ENCODE measurements around the gene GID4.

The GID4 gene

DNA sequence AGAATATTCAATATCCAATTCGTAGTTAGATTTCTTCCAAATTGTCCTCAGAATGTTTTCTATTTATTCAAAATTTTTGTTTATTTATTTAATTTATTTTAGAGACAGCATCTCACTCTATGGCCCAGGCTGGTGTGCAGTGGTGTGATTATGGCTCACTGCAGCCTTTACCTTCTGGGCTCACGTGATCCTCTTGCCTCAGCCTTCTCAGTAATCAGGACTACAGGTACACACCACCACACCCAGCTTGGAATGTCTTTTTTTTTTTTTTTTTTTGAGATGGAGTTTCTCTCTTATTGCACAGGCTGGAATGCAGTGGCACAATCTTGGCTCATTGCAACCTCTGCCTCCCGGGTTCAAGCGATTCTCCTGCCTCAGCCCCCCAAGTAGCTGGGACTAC lies 45.0 kb downstream of the GID4 start:
- no peak overlapping the region for H3K4me3 ChIP-seq (ENCODE audit: low read length, poor library complexity, severe bottlenecking)
- no peak overlapping the region for H3K9ac ChIP-seq (ENCODE audit: low read depth, low read length, poor library complexity, severe bottlenecking)
- H3K9me3 ChIP-seq (ENCODE audit: insufficient read depth, low read depth, low read length) = no peaks in the 10 kb centered on the region
- H4K20me1 ChIP-seq (ENCODE audit: insufficient read depth, low read length, poor library complexity, severe bottlenecking) = no peaks in the 10 kb centered on the region
- H2AFZ ChIP-seq (ENCODE audit: low read length) = no peak overlapping the region
- no peak overlapping the region for H3K4me2 ChIP-seq (ENCODE audit: low read depth, low read length, poor library complexity, severe bottlenecking)
- H3K4me1 ChIP-seq (ENCODE audit: insufficient read depth, low read length, poor library complexity, severe bottlenecking) = peaks cover 9% of the 10 kb centered on the region
- no peaks in the 10 kb centered on the region for H3F3A ChIP-seq (ENCODE audit: low read depth)
- H3K36me3 ChIP-seq (ENCODE audit: insufficient read depth, low read length) = no peaks in the 10 kb centered on the region
- H3K27me3 ChIP-seq (ENCODE audit: insufficient read depth, low read length, poor library complexity, severe bottlenecking) = peaks cover 5% of the 10 kb centered on the region
- TF ChIP-seq, protein P1, sequence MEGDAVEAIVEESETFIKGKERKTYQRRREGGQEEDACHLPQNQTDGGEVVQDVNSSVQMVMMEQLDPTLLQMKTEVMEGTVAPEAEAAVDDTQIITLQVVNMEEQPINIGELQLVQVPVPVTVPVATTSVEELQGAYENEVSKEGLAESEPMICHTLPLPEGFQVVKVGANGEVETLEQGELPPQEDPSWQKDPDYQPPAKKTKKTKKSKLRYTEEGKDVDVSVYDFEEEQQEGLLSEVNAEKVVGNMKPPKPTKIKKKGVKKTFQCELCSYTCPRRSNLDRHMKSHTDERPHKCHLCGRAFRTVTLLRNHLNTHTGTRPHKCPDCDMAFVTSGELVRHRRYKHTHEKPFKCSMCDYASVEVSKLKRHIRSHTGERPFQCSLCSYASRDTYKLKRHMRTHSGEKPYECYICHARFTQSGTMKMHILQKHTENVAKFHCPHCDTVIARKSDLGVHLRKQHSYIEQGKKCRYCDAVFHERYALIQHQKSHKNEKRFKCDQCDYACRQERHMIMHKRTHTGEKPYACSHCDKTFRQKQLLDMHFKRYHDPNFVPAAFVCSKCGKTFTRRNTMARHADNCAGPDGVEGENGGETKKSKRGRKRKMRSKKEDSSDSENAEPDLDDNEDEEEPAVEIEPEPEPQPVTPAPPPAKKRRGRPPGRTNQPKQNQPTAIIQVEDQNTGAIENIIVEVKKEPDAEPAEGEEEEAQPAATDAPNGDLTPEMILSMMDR (conservative IDR thresholded peaks at IDR 0.05; ENCODE audit: low read length) = no peak
- TF ChIP-seq EZH2phosphoT487 (IDR thresholded peaks at IDR 0.05; ENCODE audit: borderline replicate concordance) = no peak
- no peaks in the 10 kb centered on the region for H3K9me2 ChIP-seq (replicated peaks; ENCODE audit: low read depth, low read length)
- peaks cover 22% of the 10 kb centered on the region for H3K79me2 ChIP-seq (ENCODE audit: insufficient read depth, low read length)

DNA sequence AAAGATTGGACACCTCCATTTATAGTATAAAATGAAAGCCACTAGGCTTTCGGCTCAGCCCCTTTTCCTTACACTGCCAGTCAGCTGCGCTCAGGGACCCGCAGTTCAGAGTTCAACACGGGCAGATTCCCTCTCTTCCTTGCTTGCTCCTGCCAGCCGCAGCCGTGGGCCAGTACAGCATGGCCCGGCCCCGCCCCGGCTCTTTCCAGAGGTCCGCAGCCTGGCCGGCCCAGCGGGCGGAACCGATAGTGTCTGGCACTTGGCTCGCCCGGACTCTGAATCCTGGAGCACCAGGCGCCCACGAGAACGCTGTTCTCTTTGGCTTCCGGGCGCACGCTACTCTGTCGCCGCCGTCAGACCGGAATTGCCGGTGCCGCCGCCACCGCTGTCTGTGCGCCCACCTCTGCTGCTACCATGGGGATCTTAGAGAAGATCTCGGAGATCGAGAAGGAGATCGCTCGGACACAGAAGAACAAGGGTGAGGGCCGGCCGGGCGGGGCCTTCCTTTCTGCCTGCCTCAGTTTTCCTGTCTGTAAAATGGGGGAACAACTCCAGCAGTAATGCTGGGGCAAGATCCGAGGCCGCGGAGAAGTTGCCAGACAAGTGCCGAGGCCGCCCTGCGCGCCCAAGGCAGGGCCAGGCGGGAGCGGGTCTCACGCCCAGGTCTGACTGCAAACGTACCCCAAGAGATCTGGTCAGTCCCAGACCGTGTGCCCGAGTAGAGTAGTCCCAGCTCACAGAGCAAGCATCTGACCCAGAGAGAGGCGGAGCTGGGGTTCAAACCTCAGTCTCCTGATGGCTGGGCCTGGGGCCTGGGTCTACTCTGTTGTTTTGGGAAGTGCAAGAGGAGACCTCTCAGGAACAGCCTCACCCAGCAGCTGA lies 48.6 kb downstream of the GID4 start, which contains the start of gene DRG2:
TSS of gene DRG2 (plus strand) at position 339 of the 882 bp plus-strand sequence. CDS start at position 415, 76 bp downstream.
- Histone ChIP-seq H3K9me2 (replicated peaks; ENCODE audit: low read depth, low read length) (no peaks in the 10 kb centered on the region), H3K36me3 (ENCODE audit: insufficient read depth, low read length) (no peaks in the 10 kb centered on the region), H3K9me3 (ENCODE audit: insufficient read depth, low read depth, low read length) (no peaks in the 10 kb centered on the region), H2AFZ (ENCODE audit: low read length) (peak within 1 kb of the TSS; percentile 98), H3K4me3 (ENCODE audit: low read length, poor library complexity, severe bottlenecking) (peak within 1 kb of the TSS; percentile 99), H3K4me1 (ENCODE audit: insufficient read depth, low read length, poor library complexity, severe bottlenecking) (peaks cover 15% of the 10 kb centered on the region), H3K4me2 (ENCODE audit: low read depth, low read length, poor library complexity, severe bottlenecking) (peak within 1 kb of the TSS; percentile 94), H3K9ac (ENCODE audit: low read depth, low read length, poor library complexity, severe bottlenecking) (peak within 1 kb of the TSS; percentile 95), H3K27me3 (ENCODE audit: insufficient read depth, low read length, poor library complexity, severe bottlenecking) (peaks cover 5% of the 10 kb centered on the region), H3K79me2 (ENCODE audit: insufficient read depth, low read length) (peaks cover 30% of the 10 kb centered on the region), H4K20me1 (ENCODE audit: insufficient read depth, low read length, poor library complexity, severe bottlenecking) (no peaks in the 10 kb centered on the region), H3F3A (ENCODE audit: low read depth) (no peaks in the 10 kb centered on the region)
- TF ChIP-seq EZH2phosphoT487 (IDR thresholded peaks at IDR 0.05; ENCODE audit: borderline replicate concordance) = no peak
- TF ChIP-seq, protein P1 (conservative IDR thresholded peaks at IDR 0.05; ENCODE audit: low read length) = no peak

DNA sequence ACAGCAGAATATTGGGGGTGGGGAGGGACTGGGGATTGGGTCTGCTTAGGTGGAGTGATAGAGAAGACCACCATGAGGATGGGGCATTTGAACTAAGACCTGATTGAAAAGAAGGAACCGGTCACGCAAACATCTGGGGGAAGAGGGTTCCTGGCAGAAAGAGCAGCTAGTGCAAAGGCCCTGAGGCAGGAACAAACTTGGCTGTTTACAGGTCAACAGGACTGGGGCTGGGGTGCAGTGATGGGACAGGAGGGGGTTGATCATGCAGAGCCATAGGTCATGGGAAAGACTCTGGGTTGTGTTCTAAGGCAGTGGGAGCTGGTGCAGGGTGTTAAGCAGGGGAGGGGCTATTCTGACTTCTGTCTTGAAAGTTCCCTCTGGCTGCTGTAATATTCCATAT lies 50.4 kb downstream of the GID4 start:
- peak overlapping the region; percentile 95 for H3K9ac ChIP-seq (ENCODE audit: low read depth, low read length, poor library complexity, severe bottlenecking)
- peaks cover 5% of the 10 kb centered on the region for H3K27me3 ChIP-seq (ENCODE audit: insufficient read depth, low read length, poor library complexity, severe bottlenecking)
- peak overlapping the region; percentile 94 for H3K4me2 ChIP-seq (ENCODE audit: low read depth, low read length, poor library complexity, severe bottlenecking)
- TF ChIP-seq EZH2phosphoT487 (IDR thresholded peaks at IDR 0.05; ENCODE audit: borderline replicate concordance) = no peak
- TF ChIP-seq, protein P1 (conservative IDR thresholded peaks at IDR 0.05; ENCODE audit: low read length) = no peak
- H4K20me1 ChIP-seq (ENCODE audit: insufficient read depth, low read length, poor library complexity, severe bottlenecking) = no peaks in the 10 kb centered on the region
- no peaks in the 10 kb centered on the region for H3K9me2 ChIP-seq (replicated peaks; ENCODE audit: low read depth, low read length)
- H2AFZ ChIP-seq (ENCODE audit: low read length) = no peak overlapping the region
- no peaks in the 10 kb centered on the region for H3K9me3 ChIP-seq (ENCODE audit: insufficient read depth, low read depth, low read length)
- peaks cover 30% of the 10 kb centered on the region for H3K79me2 ChIP-seq (ENCODE audit: insufficient read depth, low read length)
- no peaks in the 10 kb centered on the region for H3F3A ChIP-seq (ENCODE audit: low read depth)
- peaks cover 4% of the 10 kb centered on the region; the same call in 1 of the 2 replicates for H3K36me3 ChIP-seq (ENCODE audit: insufficient read depth, low read length)
- peaks cover 15% of the 10 kb centered on the region for H3K4me1 ChIP-seq (ENCODE audit: insufficient read depth, low read length, poor library complexity, severe bottlenecking)
- H3K4me3 ChIP-seq (ENCODE audit: low read length, poor library complexity, severe bottlenecking) = peak overlapping the region; percentile 99

Measured in Loucy (cell line).